GM12878 (cell line): ENCODE results near the gene HMCN1. TPM values are rescaled to one million over a fixed set of nuclear protein-coding genes. Genes with fewer than 3 reads are reported as not detected.

ENCODE experiments used
- ATAC-seq: fragments of 200-7000 bp; cut with Tn5 transposase; 3 replicates; pipeline ENCODE4 v1.9.1; 2020; ENCODE audit warnings: mild to moderate bottlenecking, moderate library complexity
- BruUV-seq: library from RNA; stranded (reverse); fragments of 400-500 nt; replicated peaks from 2 replicates; lab custom pipeline; 2021; lab: Mats Ljungman, UMichigan
- CTCF ChIA-PET: fragments of 300-600 bp; sonication (Branson Sonifier 250); formaldehyde crosslinking; extraction: SDS; loops from one replicate; lab custom pipeline; 2021; ENCODE audit warnings: inconsistent platforms; lab: Yijun Ruan, JAX
- POLR2A ChIA-PET: fragments of 350-600 bp; formaldehyde crosslinking; extraction: SDS; loops from one replicate; lab custom pipeline; 2021; ENCODE audit warnings: inconsistent platforms; lab: Charles Lee
- RAD21 ChIA-PET: fragments of 300-600 bp; sonication (Branson Sonifier 250); formaldehyde crosslinking; loops from one replicate; lab custom pipeline; 2023; ENCODE audit warnings: antibody characterized with exemption; ENCODE audit not compliant: unreplicated experiment; lab: Charles Lee
- SMC1A ChIA-PET: fragments of 300-600 bp; sonication (Branson Sonifier 250); formaldehyde crosslinking; loops from one replicate; lab custom pipeline; 2023; ENCODE audit not compliant: unreplicated experiment, uncharacterized antibody; lab: Charles Lee
- DNase-seq: peaks from one replicate; pipeline ENCODE4 v3.0.0-alpha.2; 2011; ENCODE audit warnings: low read depth, low spot score
- FAIRE-seq: peaks from 3 replicates; lab custom pipeline; 2011; peaks lifted over from hg19 to GRCh38; lab: Jason Lieb, UNC
- H2AFZ ChIP-seq: 2 replicates; pipeline ENCODE4 v1.6.0; 2011; ENCODE audit warnings: low read depth, low read length, control low read depth; ENCODE audit not compliant: control insufficient read depth
- H3K27ac ChIP-seq: 2 replicates; pipeline ENCODE4 v1.5.1; 2011; ENCODE audit warnings: control low read depth; ENCODE audit not compliant: control insufficient read depth, insufficient read depth
- H3K27me3 ChIP-seq, 2 experiments: replicated peaks in 1 of 2; 2 replicates each; pipeline versions ENCODE4 v1.6.0 to v1.6.1; 2011; ENCODE audit warnings: low read length in 1 of 2; ENCODE audit not compliant: control insufficient read depth in 2 of 2, insufficient read depth in 2 of 2
- H3K36me3 ChIP-seq, 2 experiments: 2 replicates each; pipeline ENCODE4 v1.5.1; 2011; ENCODE audit warnings: low read length in 1 of 2; ENCODE audit not compliant: control insufficient read depth in 2 of 2, insufficient read depth in 2 of 2
- H3K4me1 ChIP-seq: 2 replicates; pipeline ENCODE4 v1.6.1; 2011; ENCODE audit warnings: mild to moderate bottlenecking, low read length, moderate library complexity, mixed read lengths; ENCODE audit not compliant: control insufficient read depth, insufficient read depth
- H3K4me2 ChIP-seq: 2 replicates; pipeline ENCODE4 v1.6.0; 2011; ENCODE audit warnings: control low read depth; ENCODE audit not compliant: control insufficient read depth, insufficient read depth
- H3K4me3 ChIP-seq: fragments of 200-600 bp; sonication (generic); 2 replicates; pipeline ENCODE4 v1.5.1; 2016
- H3K79me2 ChIP-seq: 2 replicates; pipeline ENCODE4 v1.6.0; 2011; ENCODE audit warnings: low read length; ENCODE audit not compliant: control insufficient read depth, insufficient read depth
- H3K9ac ChIP-seq: 2 replicates; pipeline ENCODE4 v1.8.0; 2011; ENCODE audit warnings: low read length, control low read depth, mixed read lengths; ENCODE audit not compliant: control insufficient read depth, insufficient read depth
- H3K9me3 ChIP-seq: replicated peaks from 3 replicates; pipeline ENCODE4 v1.5.1; 2011; ENCODE audit warnings: mild to moderate bottlenecking, low read length; ENCODE audit not compliant: control insufficient read depth, insufficient read depth
- H4K20me1 ChIP-seq: 2 replicates; pipeline ENCODE4 v1.6.0; 2011; ENCODE audit not compliant: control insufficient read depth, insufficient read depth
- FOXK2 ChIP-seq: fragments of 450-650 bp; IDR thresholded peaks from 2 replicates; pipeline ENCODE4 v1.6.1; 2017; ENCODE audit warnings: mild to moderate bottlenecking, moderate library complexity
- MTA2 ChIP-seq: fragments of 450-650 bp; IDR thresholded peaks from 2 replicates; pipeline ENCODE4 v1.6.1; 2016; ENCODE audit warnings: low read depth, mild to moderate bottlenecking, moderate library complexity
- NR2C1 ChIP-seq: fragments of 450-650 bp; IDR thresholded peaks from 2 replicates; pipeline ENCODE4 v1.6.1; 2017; ENCODE audit warnings: antibody characterized with exemption, mild to moderate bottlenecking, moderate library complexity
- RAD21 ChIP-seq: IDR thresholded peaks from 2 replicates; pipeline ENCODE4 v1.6.1; 2011; ENCODE audit warnings: mild to moderate bottlenecking, low read depth, low read length, moderate library complexity; ENCODE audit not compliant: insufficient read depth
- RELA ChIP-seq: fragments of 450-650 bp; IDR thresholded peaks from 2 replicates; pipeline ENCODE4 v1.8.0; 2014; ENCODE audit warnings: borderline replicate concordance; ENCODE audit not compliant: partially characterized antibody
- SIX5 ChIP-seq: IDR thresholded peaks from 2 replicates; pipeline ENCODE4 v1.6.1; 2011; ENCODE audit warnings: mild to moderate bottlenecking, low read depth, low read length, moderate library complexity; ENCODE audit not compliant: severe bottlenecking
- SMC3 ChIP-seq: IDR thresholded peaks from 2 replicates; pipeline ENCODE4 v1.6.1; 2011; ENCODE audit warnings: low read length, improper control_type of control experiment, borderline replicate concordance
- SUZ12 ChIP-seq: fragments of 200-600 bp; sonication (generic); IDR thresholded peaks from one replicate; pipeline ENCODE4 v1.6.1; 2018; ENCODE audit warnings: antibody characterized with exemption, mild to moderate bottlenecking; ENCODE audit not compliant: unreplicated experiment
- TBL1XR1 ChIP-seq: IDR thresholded peaks from 2 replicates; pipeline ENCODE4 v1.6.1; 2012; ENCODE audit warnings: low read depth, low read length, improper control_type of control experiment
- ZNF384 ChIP-seq: IDR thresholded peaks from 2 replicates; pipeline ENCODE4 v1.6.1; 2012; ENCODE audit warnings: low read depth, mild to moderate bottlenecking, low read length, improper control_type of control experiment, borderline replicate concordance
- WGBS: methylation state at CpG from one replicate; pipeline ENCODE4 v1.1.6; 2016; ENCODE audit warnings: low lambda C conversion rate; ENCODE audit not compliant: insufficient replicate concordance, insufficient coverage; ENCODE audit errors: missing lambda C conversion rate; 5-methylcytosine and 5-hydroxymethylcytosine counted together
- in situ Hi-C: fragments of 300-500 bp; cut with MboI; formaldehyde crosslinking; loops from 9 replicates; pipeline ENCODE4 v1.14.3; 2018; ENCODE audit warnings: mixed read lengths
- intact Hi-C: fragments of 100-400 bp; cut with micrococcal nuclease; formaldehyde crosslinking; loops from one replicate; pipeline ENCODE4 v1.14.2; 2022; ENCODE audit not compliant: unreplicated experiment
- polyA plus RNA-seq, 11 experiments: library from polyadenylated mRNA; depleted of rRNA in 4 of 11; unstranded in 6 of 11; stranded (reverse) in 5 of 11; fragments of >200 nt; fragmentation: Nextera tagmentation in 4 of 11; fragmentation: Illumina TruSeq in 1 of 11; extraction: Ambion mirVana in 4 of 11; extraction: Trizol in 1 of 11; gene quantifications; 1 replicate in 1 of 11; 2 replicates in 10 of 11; pipeline versions ENCODE4 v1.2.1 to v1.2.3, GENCODE V29; 2011 to 2016; ENCODE audit warnings: inconsistent platforms in 2 of 11, missing spikeins in 2 of 11, low read depth in 1 of 11
- total RNA-seq, 4 experiments: library from RNA; depleted of rRNA in 3 of 4; stranded (reverse); fragments of >200 nt in 3 of 4; fragmentation: Illumina TruSeq in 1 of 4; extraction: Trizol in 1 of 4; gene quantifications; 2 replicates each; pipeline versions ENCODE4 v1.2.1 to v1.2.3, GENCODE V29; 2013 to 2021
- TF ChIP-seq, protein P1 (sequence below): fragments of 450-650 bp; IDR thresholded peaks from 2 replicates; pipeline ENCODE4 v1.6.1; 2014; ENCODE audit warnings: mild to moderate bottlenecking

HMCN1 gene
- total and polyA plus RNA-seq, 10 of the 15 experiments (the other 5 are each of a cell fraction or from before 2014, with no cell fraction given): under 0.01 to 0.07 TPM; not detected in 8

DNA sequence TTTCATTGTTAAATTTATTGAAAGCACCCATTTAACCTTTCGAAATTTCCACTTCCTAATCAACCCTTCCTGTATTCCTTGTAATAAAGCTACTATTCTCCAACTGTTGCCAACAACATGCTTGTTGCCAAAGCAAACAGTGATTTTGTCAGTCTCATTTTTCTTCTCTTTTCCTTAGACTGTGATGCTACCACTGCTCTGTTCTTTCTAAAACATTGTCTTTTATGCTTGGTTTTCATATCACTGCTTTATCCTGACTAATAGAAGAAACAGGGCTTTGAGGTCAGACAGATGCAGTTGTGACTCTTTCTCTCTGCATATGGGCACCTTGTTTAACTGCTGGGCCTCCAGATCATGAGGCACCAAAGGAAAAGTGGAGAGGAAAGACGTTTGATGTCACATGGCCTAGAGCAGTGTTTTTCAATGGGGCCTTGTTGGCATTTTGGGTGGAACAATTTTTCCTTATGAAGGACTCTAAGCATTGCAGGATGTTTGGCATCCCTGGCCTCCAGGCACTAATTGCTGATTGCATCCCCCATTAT, 56.1 kb downstream of the HMCN1 start:
- no TSS peak for BruUV-seq
- Histone ChIP-seq H3K36me3 (no peaks in the 10 kb centered on the region), H2AFZ (no peak overlapping the region), H3K9me3 (no peaks in the 10 kb centered on the region), H3K27me3 (no peaks in the 10 kb centered on the region), H3K4me1 (no peaks in the 10 kb centered on the region), H3K79me2 (no peaks in the 10 kb centered on the region), H3K4me3 (no peak overlapping the region), H4K20me1 (no peaks in the 10 kb centered on the region), H3K9ac (no peak overlapping the region), H3K4me2 (no peak overlapping the region), H3K27ac (no peak overlapping the region)
- DNase-seq (no peak), FAIRE-seq (no peak), ATAC-seq (no peak)
- POLR2A ChIA-PET: interaction anchor here (0.5 kb wide), 1 partner anchor 1656 kb away, joined by 4 read pairs; no protein-coding TSS in a partner anchor
- SMC1A ChIA-PET: no interaction called here
- WGBS: 0% methylated on average over 2 of the region's 2 CpGs
- TF ChIP-seq SMC3: no peak
- TF ChIP-seq, protein P1, sequence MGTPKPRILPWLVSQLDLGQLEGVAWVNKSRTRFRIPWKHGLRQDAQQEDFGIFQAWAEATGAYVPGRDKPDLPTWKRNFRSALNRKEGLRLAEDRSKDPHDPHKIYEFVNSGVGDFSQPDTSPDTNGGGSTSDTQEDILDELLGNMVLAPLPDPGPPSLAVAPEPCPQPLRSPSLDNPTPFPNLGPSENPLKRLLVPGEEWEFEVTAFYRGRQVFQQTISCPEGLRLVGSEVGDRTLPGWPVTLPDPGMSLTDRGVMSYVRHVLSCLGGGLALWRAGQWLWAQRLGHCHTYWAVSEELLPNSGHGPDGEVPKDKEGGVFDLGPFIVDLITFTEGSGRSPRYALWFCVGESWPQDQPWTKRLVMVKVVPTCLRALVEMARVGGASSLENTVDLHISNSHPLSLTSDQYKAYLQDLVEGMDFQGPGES: no peak
- no peak for TF ChIP-seq RELA
- no peak for TF ChIP-seq SUZ12
- no peak for TF ChIP-seq MTA2
- TF ChIP-seq TBL1XR1: no peak
- no peak for TF ChIP-seq FOXK2
- no peak for TF ChIP-seq SIX5
- TF ChIP-seq ZNF384: no peak
- no peak for TF ChIP-seq RAD21
- TF ChIP-seq NR2C1: no peak
- CTCF ChIA-PET: no interaction called here
- RAD21 ChIA-PET: no interaction called here
- in situ Hi-C loops (no loop called here), intact Hi-C loops (no loop called here)
